NCI-H2196 (cell line): ENCODE measurements around the gene PCIF1.

ENCODE experiments used
- DNase-seq: peaks from one replicate; lab custom pipeline; 2025; ENCODE audit not compliant: unreplicated experiment; lab: John Stamatoyannopoulos, UW

The PCIF1 gene

DNA sequence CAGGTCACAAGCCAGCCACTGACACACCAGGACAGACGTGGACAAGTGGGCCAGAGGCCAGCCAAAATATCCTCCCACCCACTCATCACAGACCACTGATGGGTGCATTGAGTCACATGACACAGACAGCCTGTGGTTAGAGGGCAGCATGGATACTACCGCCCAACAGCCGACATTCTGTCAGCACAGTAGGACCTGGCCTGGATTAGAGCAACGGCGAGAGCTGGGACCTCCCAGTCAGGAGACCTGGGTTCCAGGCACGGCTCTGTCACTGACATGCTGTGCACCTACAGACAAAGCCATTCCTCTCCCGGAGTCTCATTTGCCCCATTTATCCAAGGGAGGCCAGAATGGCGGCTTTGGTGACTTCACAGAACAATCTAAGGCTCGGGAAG is 29.5 kb downstream of the PCIF1 start:
- DNase-seq = no peak

- no peak for DNase-seq
Observed at GRCh38 chr20:45965169-45966002, 30.9 kb downstream of the PCIF1 start.

GRCh38 chr20:45967551-45968080 is 33.1 kb downstream of the PCIF1 start:
- no peak for DNase-seq

DNA sequence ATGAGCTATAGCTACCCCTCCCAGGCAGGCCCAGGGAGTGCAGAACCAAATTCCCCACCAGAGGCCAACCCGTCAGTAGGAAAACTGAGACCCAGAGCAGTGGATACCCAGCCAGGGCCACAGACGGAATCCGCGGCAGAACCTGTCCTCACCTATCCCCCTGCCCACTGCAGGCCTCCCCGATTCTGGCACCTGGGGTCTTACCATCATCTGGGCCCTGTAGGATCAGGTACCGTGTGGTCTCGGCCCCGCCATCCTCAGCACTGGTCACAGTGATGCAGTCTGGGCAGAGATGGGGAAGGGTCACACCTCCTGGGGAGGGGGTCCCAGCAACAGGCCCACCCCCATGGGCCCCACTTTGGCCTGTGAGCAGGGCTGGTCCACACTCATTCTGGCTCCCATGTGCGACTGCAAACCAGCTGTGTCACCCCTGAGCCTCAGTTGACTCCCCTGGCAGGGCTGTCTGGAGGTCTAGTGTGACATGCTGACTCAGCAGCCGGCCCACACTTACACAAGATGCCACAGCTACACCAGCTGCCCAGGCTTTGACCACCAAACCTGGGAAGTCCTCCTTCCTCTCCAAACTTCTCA is 33.7 kb downstream of the PCIF1 start:
- DNase-seq = no peak

DNA sequence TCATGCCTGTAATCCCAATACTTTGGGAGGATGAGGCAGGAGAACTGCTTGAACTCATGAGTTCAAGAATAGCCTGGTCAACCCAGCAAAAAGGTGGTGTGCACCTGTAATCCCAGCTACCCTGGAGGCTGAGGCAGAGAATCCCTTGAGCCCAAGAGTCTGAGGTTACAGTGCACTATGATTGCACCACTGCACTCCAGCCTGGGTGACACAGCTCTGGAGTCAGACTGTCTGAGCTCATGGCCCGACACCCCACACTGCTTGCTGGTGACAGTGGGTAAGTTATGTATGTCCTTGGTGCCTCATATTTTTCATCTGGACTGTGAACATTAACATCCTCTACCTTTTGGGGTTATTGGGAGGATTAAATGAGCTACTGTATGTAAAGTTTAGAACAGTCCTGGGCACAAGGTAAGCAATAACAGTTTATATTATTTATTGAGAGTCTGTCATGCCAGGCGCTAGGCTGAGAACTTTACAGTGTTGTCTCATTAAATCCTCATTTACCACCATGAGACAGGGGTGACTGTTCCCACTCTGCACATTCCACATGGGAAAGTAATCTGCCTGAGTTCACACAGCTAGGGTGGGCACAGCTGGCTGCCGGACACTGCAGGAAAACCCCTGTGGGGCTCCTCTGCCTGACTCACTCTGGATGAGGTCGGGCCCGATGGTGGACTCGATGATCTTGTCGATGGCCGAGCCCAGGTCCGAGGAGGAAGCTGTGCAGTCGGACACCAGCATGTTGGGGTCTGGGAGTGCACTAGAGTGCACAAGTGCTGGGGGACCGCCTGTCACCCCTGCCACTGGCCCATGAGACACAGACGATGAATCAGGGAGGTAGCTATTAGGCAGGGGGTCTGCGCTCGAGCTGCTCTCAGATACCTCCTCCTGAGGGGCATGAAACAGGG is 34.6 kb downstream of the PCIF1 start:
- no peak for DNase-seq

- peak; percentile 70 for DNase-seq
Observed at GRCh38 chr20:45969712-45970634, 35.5 kb downstream of the PCIF1 start.

- no peak for DNase-seq
Observed at GRCh38 chr20:45970646-45971424, 36.4 kb downstream of the PCIF1 start.

GRCh38 chr20:45971425-45971674 is 36.9 kb downstream of the PCIF1 start:
- no peak for DNase-seq

DNA sequence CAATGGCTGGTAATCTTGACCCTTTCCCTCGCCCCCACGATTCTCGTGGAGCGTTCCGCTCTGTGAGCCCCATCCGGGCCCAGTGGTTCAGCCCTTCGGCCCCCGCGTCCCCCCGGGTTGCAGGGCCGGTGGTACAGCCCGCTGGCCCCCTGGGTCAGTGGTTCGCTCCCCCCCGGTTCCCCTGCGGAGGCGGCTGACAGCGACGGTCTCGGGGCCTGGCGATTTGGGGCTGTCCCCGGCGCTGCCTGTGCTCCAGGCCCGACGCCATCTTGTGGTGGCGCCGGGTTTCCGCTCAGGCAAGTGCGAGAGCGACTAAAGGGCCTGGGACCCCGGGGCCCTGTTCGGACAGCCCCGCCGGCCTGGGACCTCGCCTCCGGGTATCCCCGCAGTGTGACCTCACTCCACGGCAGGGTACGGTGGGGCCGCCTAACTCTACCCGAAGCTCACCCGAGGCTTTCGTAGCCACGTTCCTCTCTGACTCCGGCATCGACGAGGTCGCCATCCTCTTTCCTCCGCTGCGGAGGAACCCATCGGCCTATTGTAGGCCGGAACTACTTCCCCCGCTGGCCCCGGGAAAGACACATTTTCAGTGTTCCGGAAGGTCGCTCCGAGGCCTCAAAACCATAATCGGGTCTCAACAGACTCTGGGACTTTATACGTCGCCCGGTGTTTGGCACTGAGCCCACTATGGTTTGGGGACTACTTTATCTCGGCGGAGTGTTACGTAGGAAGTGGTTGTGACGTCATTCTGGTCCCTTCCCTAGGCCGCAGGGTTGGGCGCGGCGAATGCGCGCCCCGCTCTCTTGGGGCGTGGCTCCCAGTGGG is 37.4 kb downstream of the PCIF1 start, which contains the start of gene ZNF335:
Gene ZNF335, minus strand, starts transcription at position 529 of the 825 bp plus-strand sequence. CDS start 793 bp downstream, outside the sequence.
- DNase-seq = peak; percentile 94

GRCh38 chr20:45972500-45973183 is 38.2 kb downstream of the PCIF1 start:
- DNase-seq = no peak

- no peak for DNase-seq
Observed at GRCh38 chr20:45974896-45975565, 40.5 kb downstream of the PCIF1 start.

DNA sequence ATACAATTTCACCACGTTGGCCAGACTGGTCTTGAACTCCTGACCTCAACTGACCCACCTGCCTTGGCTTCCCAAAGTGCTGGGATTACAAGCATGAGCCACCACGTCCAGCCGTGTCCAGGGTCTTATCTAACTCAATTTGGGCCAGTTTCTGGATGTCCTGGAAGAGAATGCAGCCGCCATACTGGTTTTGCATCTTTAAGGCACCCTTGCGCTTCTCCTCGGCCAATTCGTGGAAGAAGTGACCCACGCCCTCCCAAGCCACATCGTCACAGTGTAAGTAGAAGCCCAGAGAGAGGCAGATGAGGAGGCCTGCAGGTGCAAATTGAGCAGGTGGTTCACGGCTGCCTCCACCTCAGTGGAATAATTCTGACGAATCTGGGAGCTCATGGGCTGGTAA is 41.2 kb downstream of the PCIF1 start:
- DNase-seq = no peak

- no peak for DNase-seq
Observed at GRCh38 chr20:45976086-45976485, 41.6 kb downstream of the PCIF1 start.

- DNase-seq = no peak
Observed at GRCh38 chr20:45981261-45981660, 46.8 kb downstream of the PCIF1 start.

DNA sequence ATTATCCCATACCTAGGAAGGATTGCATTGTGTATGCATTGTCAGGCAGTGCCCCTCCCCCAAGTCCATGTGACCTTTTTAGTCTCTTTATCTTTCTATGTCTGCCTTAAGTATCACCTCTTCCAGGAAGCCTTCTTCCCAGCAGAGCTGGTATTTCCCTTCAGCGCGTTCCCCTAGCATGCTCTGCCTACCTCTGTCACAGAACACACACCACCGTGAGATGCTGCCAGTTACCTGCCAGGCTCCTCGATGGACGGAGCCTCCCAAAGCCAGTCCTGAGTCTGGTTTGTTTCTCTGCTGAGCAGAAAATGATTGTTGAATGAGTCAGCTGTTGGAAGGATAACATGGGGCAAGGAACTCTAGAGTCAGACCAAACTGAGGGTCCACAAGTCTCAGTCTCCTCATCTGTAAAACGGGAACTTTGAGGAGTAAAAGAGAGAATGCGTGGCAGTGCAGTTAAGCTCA is 48.8 kb downstream of the PCIF1 start:
- no peak for DNase-seq

- no peak for DNase-seq
Observed at GRCh38 chr20:45985573-45985972, 51.1 kb downstream of the PCIF1 start.

- peak; percentile 86 for DNase-seq
Observed at GRCh38 chr20:45987108-45987780, 52.8 kb downstream of the PCIF1 start.
